MM.1S (cell line): ENCODE data around the gene C13orf42.

Experiments
- CTCF ChIP-seq: fragments of 300-600 bp; sonication (generic); IDR thresholded peaks from 2 replicates; pipeline ENCODE4 v1.5.1; 2016; ENCODE audit warnings: antibody characterized with exemption, low read length, mixed read lengths
- EZH2 ChIP-seq: fragments of 300-600 bp; sonication (generic); optimal IDR thresholded peaks from 2 replicates; pipeline ENCODE3; 2017; ENCODE audit warnings: low read depth, mild to moderate bottlenecking, antibody characterized with exemption, low read length, mixed read lengths
- EZH2phosphoT487 ChIP-seq: fragments of 300-600 bp; sonication (generic); IDR thresholded peaks from 2 replicates; pipeline ENCODE4 v1.6.1; 2018; ENCODE audit warnings: antibody characterized with exemption, low read length

- TF ChIP-seq CTCF (no peak), EZH2phosphoT487 (no peak), EZH2 (no peak)
Measured at GRCh38 chr13:51058461-51059167, 52.5 kb downstream of the C13orf42 start.
